Liver (tissue), 9 donors: ENCODE data around the gene METTL21A. TPM values are rescaled to one million over a fixed set of nuclear protein-coding genes. Genes with fewer than 3 reads are reported as not detected.

Experiments
- DNase-seq: peaks from one replicate; pipeline ENCODE4 v3.0.0-alpha.2; 2017; ENCODE audit warnings: low spot score
- H3K27ac ChIP-seq, 2 donors: one replicate each; pipeline ENCODE4 v1.7.0; 2013; ENCODE audit warnings: inconsistent platforms in 2 of 2, low read length in 2 of 2, control low read depth in 1 of 2, low read depth in 1 of 2, mild to moderate bottlenecking in 1 of 2
- H3K27me3 ChIP-seq, 4 donors: one replicate each; pipeline versions ENCODE4 v1.6.1 to v1.7.0; 2013; ENCODE audit warnings: low read length in 3 of 4, inconsistent platforms in 1 of 4, mild to moderate bottlenecking in 1 of 4, moderate library complexity in 1 of 4; ENCODE audit not compliant: control insufficient read depth in 4 of 4, insufficient read depth in 4 of 4
- H3K36me3 ChIP-seq, 4 donors: one replicate each; pipeline versions ENCODE4 v1.6.1 to v1.7.0; 2013; ENCODE audit warnings: low read length in 3 of 4, mild to moderate bottlenecking in 3 of 4, low read depth in 1 of 4, moderate library complexity in 1 of 4; ENCODE audit not compliant: control insufficient read depth in 4 of 4, insufficient read depth in 3 of 4
- H3K4me1 ChIP-seq, 4 donors: one replicate each; pipeline versions ENCODE4 v1.6.1 to v1.7.0; 2013; ENCODE audit warnings: low read length in 3 of 4, mild to moderate bottlenecking in 3 of 4, moderate library complexity in 1 of 4; ENCODE audit not compliant: control insufficient read depth in 4 of 4, insufficient read depth in 4 of 4
- H3K4me3 ChIP-seq, 3 donors: one replicate each; pipeline versions ENCODE4 v1.6.1 to v1.7.0; 2013; ENCODE audit warnings: low read length in 3 of 3, control low read depth in 1 of 3, low read depth in 1 of 3, mild to moderate bottlenecking in 1 of 3
- H3K9ac ChIP-seq, 2 donors: one replicate each; pipeline ENCODE4 v1.7.0; 2013; ENCODE audit warnings: low read length in 2 of 2, mild to moderate bottlenecking in 2 of 2, moderate library complexity in 2 of 2, control low read depth in 1 of 2, low read depth in 1 of 2
- H3K9me3 ChIP-seq, 4 donors: one replicate each; pipeline versions ENCODE4 v1.6.1 to v1.7.0; 2013; ENCODE audit warnings: low read length in 3 of 4; ENCODE audit not compliant: control insufficient read depth in 4 of 4
- EGR1 ChIP-seq, 2 donors: IDR thresholded peaks; 2 replicates each; pipeline ENCODE4 v1.6.1; 2016 to 2018; ENCODE audit warnings: antibody characterized with exemption in 2 of 2, low read depth in 2 of 2
- FOXA1 ChIP-seq: IDR thresholded peaks from 2 replicates; pipeline ENCODE4 v1.6.1; 2016; ENCODE audit warnings: antibody characterized with exemption
- FOXA2 ChIP-seq: IDR thresholded peaks from 2 replicates; pipeline ENCODE4 v1.6.1; 2016; ENCODE audit warnings: antibody characterized with exemption
- GABPA ChIP-seq, 2 donors: IDR thresholded peaks in 1 of 2; conservative IDR thresholded peaks in 1 of 2; 2 replicates each; pipeline ENCODE4 v1.6.1; 2016; ENCODE audit warnings: antibody characterized with exemption in 2 of 2, mild to moderate bottlenecking in 1 of 2, moderate library complexity in 1 of 2
- HNF4A ChIP-seq, 2 donors: conservative IDR thresholded peaks; 2 replicates each; pipeline ENCODE4 v1.6.1; 2016; ENCODE audit warnings: antibody characterized with exemption in 2 of 2, mild to moderate bottlenecking in 2 of 2
- JUND ChIP-seq, 2 donors: IDR thresholded peaks; 2 replicates each; pipeline ENCODE4 v1.6.1; 2016; ENCODE audit warnings: antibody characterized with exemption in 2 of 2
- NR2F2 ChIP-seq: IDR thresholded peaks from 2 replicates; pipeline ENCODE4 v1.6.1; 2016; ENCODE audit warnings: antibody characterized with exemption
- RAD21 ChIP-seq, 2 donors: IDR thresholded peaks; 2 replicates each; pipeline ENCODE4 v1.6.1; 2016; ENCODE audit warnings: antibody characterized with exemption in 2 of 2, mild to moderate bottlenecking in 2 of 2
- RXRA ChIP-seq, 2 donors: IDR thresholded peaks; 2 replicates each; pipeline ENCODE4 v1.6.1; 2017 to 2018; ENCODE audit warnings: antibody characterized with exemption in 2 of 2, mild to moderate bottlenecking in 1 of 2
- YY1 ChIP-seq: IDR thresholded peaks from 2 replicates; pipeline ENCODE4 v1.6.1; 2016; ENCODE audit warnings: antibody characterized with exemption, mild to moderate bottlenecking
- WGBS: extraction: QIAGEN DNeasy Blood & Tissue Kit; methylation state at CpG from one replicate; pipeline ENCODE4 v1.1.7; 2013; 5-methylcytosine and 5-hydroxymethylcytosine counted together
- polyA plus RNA-seq, 2 donors: library from polyadenylated mRNA; stranded (reverse) in 1 of 2; unstranded in 1 of 2; fragments of 200-250 nt in 1 of 2; fragments of >200 nt in 1 of 2; fragmentation: Nextera tagmentation in 1 of 2; extraction: Ambion mirVana in 1 of 2; gene quantifications; one replicate each; pipeline versions ENCODE4 v1.2.1 to v1.2.3, GENCODE V29; 2013 to 2015
- total RNA-seq, 2 donors: library from RNA; depleted of rRNA; stranded (reverse); fragments of >200 nt; gene quantifications; one replicate each; pipeline ENCODE4 v1.2.3, GENCODE V29; 2014
- TF ChIP-seq, protein P1 (sequence below): IDR thresholded peaks from 2 replicates; pipeline ENCODE4 v1.6.1; 2016; ENCODE audit warnings: antibody characterized with exemption
- TF ChIP-seq, protein P2 (sequence below): IDR thresholded peaks from 2 replicates; pipeline ENCODE4 v1.6.1; 2016; ENCODE audit warnings: antibody characterized with exemption
- TF ChIP-seq, protein P3 (sequence below): IDR thresholded peaks from 2 replicates; pipeline ENCODE4 v1.6.1; 2016; ENCODE audit warnings: antibody characterized with exemption
- donor health status: healthy.
- donor health status: healthy.
- donor health status: healthy.
- donor health status: healthy.
- donor health status: healthy.

The METTL21A gene
- total and polyA plus RNA-seq, 4 donors = 10.0 to 27.4 (median 12.3) TPM

DNA sequence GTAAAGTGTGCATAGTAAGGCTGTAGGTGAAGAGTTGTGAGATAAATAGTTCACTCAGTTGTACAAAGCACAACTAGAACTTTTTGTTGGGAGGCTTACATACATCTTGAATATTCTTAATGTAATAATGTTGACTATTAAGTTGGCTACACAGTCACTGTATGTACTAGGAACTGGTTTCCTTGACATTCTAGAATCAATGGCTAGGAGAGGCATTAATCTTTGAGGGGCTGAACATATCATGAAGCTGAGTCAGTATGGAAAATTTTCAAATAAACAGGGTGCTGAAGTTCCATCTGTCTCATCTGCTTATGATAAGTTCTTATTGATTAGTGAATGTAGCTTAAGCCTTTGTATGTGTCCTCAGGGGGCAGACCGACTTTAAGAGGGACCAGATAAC lies 23.4 kb downstream of the METTL21A start:
- 98% methylated on average over 1 of the region's 1 CpG for WGBS
- Histone ChIP-seq H3K9ac (no peak overlapping the region), H3K9me3 (no peaks in the 10 kb centered on the region), H3K27me3 (no peaks in the 10 kb centered on the region), H3K36me3 (peaks cover 0 to 7% (median under 1%) of the 10 kb centered on the region in 4 donors), H3K27ac (no peak overlapping the region), H3K4me1 (no peaks in the 10 kb centered on the region), H3K4me3 (no peak overlapping the region)
- DNase-seq = no peak
- TF ChIP-seq RAD21 (IDR thresholded peaks at IDR 0.05) = no peak
- TF ChIP-seq, protein P1, sequence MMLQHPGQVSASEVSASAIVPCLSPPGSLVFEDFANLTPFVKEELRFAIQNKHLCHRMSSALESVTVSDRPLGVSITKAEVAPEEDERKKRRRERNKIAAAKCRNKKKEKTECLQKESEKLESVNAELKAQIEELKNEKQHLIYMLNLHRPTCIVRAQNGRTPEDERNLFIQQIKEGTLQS = no peak
- no peak for TF ChIP-seq FOXA2

DNA sequence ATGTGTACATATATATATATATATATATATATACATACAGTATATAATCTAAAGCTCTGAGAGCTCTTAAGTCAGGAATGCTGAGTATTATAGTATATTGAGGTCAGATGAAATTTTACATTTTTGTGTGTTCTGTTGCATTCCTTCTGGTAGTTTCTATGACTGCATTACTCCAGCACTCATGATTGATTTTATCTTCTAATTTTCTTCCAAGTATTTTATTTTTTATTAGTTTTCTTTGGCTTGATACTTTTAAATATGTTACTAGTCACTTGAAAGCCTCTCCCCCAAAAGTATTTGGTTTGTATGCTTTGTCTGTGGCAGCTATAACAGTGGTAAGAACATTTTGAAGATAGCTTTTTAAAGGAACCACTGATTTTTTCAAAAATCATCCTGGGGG lies 25.0 kb downstream of the METTL21A start:
- DNase-seq = no peak
- no peaks in the 10 kb centered on the region for H3K27me3 ChIP-seq

DNA sequence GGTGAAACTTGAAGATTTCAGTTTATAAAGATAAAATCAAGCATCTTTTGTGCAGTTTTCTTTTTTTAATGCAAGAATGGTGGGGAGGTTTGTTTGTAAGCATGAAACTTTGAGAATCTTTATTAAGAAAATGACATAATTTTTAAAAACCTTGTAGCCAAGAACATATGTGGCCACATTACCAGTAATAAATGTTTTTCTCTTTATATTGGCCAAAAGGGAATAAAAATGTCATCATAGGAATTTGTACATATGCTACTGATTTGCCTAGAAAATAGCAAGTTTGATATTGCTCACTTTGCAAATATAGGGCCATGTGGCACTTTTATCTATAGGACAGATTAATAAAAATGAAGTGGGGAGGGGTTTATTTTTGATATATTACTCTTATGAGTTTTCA lies 25.6 kb downstream of the METTL21A start:
- Histone ChIP-seq H3K9ac (no peak overlapping the region), H3K9me3 (no peaks in the 10 kb centered on the region), H3K27ac (no peak overlapping the region), H3K27me3 (no peaks in the 10 kb centered on the region), H3K36me3 (peaks cover 0 to 8% (median 0%) of the 10 kb centered on the region in 4 donors), H3K4me1 (no peaks in the 10 kb centered on the region), H3K4me3 (no peak overlapping the region)
- no peak for DNase-seq
- TF ChIP-seq FOXA2 = no peak

More for the DNA sequence above, 25.0 kb downstream of the METTL21A start:
- H3K9me3 ChIP-seq = no peaks in the 10 kb centered on the region
- no peak overlapping the region for H3K4me3 ChIP-seq
- no peak overlapping the region for H3K27ac ChIP-seq
- no peak overlapping the region for H3K9ac ChIP-seq
- H3K36me3 ChIP-seq = peaks cover 0 to 8% (median under 1%) of the 10 kb centered on the region in 4 donors
- TF ChIP-seq YY1 = no peak
- TF ChIP-seq HNF4A (conservative IDR thresholded peaks at IDR 0.05) = no peak
- TF ChIP-seq, protein P2, sequence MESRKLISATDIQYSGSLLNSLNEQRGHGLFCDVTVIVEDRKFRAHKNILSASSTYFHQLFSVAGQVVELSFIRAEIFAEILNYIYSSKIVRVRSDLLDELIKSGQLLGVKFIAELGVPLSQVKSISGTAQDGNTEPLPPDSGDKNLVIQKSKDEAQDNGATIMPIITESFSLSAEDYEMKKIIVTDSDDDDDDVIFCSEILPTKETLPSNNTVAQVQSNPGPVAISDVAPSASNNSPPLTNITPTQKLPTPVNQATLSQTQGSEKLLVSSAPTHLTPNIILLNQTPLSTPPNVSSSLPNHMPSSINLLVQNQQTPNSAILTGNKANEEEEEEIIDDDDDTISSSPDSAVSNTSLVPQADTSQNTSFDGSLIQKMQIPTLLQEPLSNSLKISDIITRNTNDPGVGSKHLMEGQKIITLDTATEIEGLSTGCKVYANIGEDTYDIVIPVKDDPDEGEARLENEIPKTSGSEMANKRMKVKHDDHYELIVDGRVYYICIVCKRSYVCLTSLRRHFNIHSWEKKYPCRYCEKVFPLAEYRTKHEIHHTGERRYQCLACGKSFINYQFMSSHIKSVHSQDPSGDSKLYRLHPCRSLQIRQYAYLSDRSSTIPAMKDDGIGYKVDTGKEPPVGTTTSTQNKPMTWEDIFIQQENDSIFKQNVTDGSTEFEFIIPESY = no peak
- TF ChIP-seq FOXA2 = no peak
- no peak for TF ChIP-seq EGR1 (IDR thresholded peaks at IDR 0.05; ENCODE audit: low read depth in 2 of 2)
- no peak for TF ChIP-seq JUND (IDR thresholded peaks at IDR 0.05)
- TF ChIP-seq FOXA1 = no peak
- TF ChIP-seq NR2F2 = no peak
- TF ChIP-seq GABPA (IDR thresholded peaks at IDR 0.05 in 1 of 2, conservative IDR thresholded peaks at IDR 0.05 in 1 of 2) = no peak
- TF ChIP-seq RXRA (IDR thresholded peaks at IDR 0.05) = no peak
- TF ChIP-seq, protein P3, sequence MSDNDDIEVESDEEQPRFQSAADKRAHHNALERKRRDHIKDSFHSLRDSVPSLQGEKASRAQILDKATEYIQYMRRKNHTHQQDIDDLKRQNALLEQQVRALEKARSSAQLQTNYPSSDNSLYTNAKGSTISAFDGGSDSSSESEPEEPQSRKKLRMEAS = no peak
- H3K4me1 ChIP-seq = no peaks in the 10 kb centered on the region

DNA sequence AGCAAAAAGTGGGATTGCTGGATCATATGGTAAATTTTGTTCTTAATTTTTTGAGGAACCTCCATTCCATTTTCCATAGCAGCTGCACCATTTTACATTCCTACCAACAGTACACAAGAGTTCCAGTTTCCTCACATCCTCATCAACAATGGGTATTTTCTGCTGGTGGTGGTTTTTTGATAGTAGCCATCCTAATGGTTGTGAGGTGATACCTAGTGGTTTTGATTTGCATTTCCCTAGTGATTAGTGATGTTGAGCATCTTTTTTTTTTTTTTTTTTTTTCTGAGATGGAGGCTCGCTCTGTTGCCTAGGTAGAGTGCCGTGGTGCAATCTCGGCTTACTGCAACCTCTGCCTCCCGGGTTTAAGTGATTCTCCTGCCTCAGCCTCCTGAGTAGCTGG lies 30.5 kb downstream of the METTL21A start:
- H3K4me1 ChIP-seq = peaks cover 0 to 3% (median 0%) of the 10 kb centered on the region in 4 donors

More for the DNA sequence above, 30.5 kb downstream of the METTL21A start:
- H3K27ac ChIP-seq = no peak overlapping the region
- DNase-seq = no peak
- H3K36me3 ChIP-seq = peaks cover 0 to 14% (median 2%) of the 10 kb centered on the region in 4 donors
- no peak for TF ChIP-seq HNF4A (conservative IDR thresholded peaks at IDR 0.05)
- WGBS = 99% methylated on average over 4 of the region's 4 CpGs
- no peak overlapping the region for H3K4me3 ChIP-seq
- no peaks in the 10 kb centered on the region for H3K27me3 ChIP-seq
- H3K9me3 ChIP-seq = no peaks in the 10 kb centered on the region
- no peak overlapping the region for H3K9ac ChIP-seq
